GM23338 (cell line): Measurements from ENCODE around the gene FBXO31.

Experiments used
- CREB1 ChIP-seq: fragments of 250-450 bp; sonication (Bioruptor Pico); IDR thresholded peaks from 2 replicates; pipeline ENCODE4 v1.5.0; 2020; ENCODE audit warnings: low read depth, mild to moderate bottlenecking, moderate library complexity
- CTCF ChIP-seq, 2 experiments: fragments of 200-600 bp in 1 of 2; sonication (generic) in 1 of 2; conservative IDR thresholded peaks; 2 replicates each; pipeline versions ENCODE4 v1.5.1 to v1.6.1; 2016 to 2017; ENCODE audit warnings: antibody characterized with exemption in 2 of 2, low read depth in 2 of 2, mild to moderate bottlenecking in 2 of 2, moderate library complexity in 1 of 2

GRCh38 chr16:87369796-87370719, 13.5 kb downstream of the FBXO31 start:
- TF ChIP-seq CTCF (conservative IDR thresholded peaks at IDR 0.05; ENCODE audit: low read depth in 2 of 2) (no peak), CREB1 (CRISPR knock-in tag) (no peak)
